Activated CD4-positive, alpha-beta T cell treated with anti-CD3 and anti-CD28 coated beads for 4 hours (primary cell): ENCODE measurements around the gene ZNF521.

Source experiments
- DNase-seq, 2 donors: peaks; one replicate each; pipeline ENCODE4 v3.0.0-alpha.2; 2020

The ZNF521 gene

DNA sequence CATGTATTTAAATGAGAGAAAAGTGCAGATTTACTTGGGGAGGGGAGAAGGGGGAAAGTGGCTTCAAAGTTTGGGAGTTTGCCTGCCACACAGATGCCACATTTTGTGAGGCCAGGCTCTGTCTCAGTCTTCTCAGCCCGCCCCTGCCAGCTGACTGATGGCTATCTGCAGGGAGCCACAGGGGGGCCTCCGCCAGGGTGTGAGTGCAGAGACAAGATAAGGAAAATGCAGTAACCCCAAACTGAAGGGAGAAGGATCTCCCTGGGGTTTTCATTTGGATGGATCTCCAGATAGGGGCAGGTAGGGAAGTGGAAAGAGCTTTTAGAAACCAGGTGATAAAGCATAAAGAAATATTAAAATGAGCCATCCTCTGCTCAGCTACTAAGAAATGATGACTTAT lies 128.8 kb downstream of the ZNF521 start:
- DNase-seq, result no peak

DNA sequence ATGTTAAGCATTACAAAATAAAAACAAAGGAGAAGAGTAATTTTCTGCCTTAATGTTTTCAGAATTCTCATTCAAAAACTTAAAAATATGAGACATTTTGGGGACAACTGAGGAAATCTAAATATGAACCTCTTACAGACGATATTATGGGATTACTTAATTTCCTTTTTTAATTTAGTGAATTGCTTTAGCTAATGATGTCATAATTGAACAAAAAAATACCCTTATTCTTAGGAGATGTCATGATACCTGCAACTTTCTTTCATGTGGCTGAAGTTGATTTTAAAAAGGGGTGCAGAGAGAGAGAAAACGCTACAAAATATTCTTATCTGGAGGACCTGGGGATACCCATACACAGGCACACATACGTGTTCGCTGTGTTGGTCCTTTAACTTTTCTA lies 129.3 kb downstream of the ZNF521 start:
- DNase-seq, result no peak

DNA sequence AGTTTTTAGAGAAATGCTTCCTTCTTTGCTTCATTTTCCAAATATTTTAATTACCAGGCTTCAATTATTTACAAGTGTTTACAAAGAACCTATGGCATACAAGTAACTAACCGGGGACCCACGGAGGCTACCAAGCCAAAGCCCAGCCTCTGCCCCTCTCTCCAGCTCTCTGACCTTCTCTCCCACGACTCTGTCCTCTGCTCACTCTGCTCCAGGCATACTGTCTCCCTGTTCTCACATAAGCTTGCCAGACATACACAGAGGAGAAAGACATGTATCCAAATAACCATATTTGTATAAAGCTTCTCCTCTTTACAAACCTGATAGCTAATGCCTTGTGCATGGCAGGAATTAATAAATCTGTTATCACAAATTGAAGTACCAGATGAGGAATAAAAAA lies 141.3 kb downstream of the ZNF521 start:
- DNase-seq, result no peak

DNA sequence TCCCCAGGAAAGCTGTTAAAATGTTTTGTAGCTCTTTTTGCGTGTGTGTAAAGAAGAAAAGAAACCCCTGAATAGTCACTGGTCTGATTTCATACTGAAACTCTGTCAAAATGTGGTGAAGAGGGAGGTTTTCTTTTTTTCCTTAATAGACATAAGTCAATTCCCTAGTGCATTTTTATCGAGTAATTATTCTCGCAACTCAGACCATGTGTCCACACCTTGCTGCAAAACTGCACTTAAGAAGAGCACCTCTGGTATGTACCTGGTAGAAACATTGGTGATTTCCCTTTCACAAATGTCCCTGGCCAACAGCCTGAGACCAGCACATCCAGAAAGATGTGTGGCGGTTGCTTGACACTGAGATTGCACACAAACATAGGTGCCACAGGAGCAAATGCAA lies 159.9 kb downstream of the ZNF521 start:
- no peak for DNase-seq

DNA sequence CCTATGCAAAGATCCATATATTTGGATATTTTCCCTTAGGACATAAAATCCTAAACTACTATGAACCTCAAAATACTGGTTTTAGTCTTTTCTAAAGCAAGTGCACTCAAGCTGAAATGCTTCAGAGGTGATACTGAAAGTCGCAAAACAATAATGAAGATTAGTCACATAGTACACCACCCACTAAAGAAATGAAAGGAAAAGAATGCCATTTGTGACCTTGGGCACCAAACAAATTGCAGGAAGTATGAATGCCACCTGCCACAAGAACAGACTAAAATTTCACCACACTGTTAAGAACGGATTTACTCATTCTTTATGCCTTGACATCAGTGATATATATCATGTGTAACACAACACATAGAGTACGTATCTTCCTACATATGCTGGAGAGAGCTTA lies 161.5 kb downstream of the ZNF521 start:
- no peak for DNase-seq

DNA sequence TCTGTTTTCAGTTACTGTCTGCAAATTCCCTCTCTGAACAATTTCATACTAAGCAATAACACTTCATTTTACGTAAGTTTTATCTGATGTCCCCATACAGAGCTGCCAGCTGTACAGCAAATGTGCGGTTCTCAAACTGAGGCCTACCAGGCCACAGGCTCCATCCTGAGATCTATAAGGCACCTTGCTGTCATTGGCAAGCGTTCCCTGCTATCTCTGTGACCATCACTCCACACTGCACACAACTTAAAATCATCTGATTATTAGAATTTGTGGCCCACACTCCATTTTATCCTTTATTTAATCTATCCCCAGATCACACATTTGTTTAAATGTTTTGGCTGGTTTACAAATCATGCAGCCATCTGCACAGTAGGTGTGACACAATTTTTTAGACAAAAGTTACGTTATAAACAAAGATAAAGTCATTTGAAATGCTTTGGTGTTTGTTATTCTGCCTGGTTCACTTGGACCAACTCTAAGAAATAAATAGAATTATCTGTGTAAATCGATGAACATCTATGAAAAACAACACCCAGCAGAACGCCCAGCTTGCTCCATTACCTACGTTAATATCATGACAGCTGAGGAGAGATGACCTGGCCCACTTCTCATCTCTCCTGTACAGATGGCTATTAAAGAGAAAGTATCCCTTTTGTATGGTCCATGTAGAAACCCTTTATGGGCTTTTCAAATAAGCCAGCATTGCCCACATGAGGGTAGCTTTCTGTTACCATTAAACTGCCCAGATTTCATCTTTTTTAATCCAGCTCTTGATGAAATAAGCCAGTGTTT lies 162.4 kb downstream of the ZNF521 start:
- no peak for DNase-seq

DNA sequence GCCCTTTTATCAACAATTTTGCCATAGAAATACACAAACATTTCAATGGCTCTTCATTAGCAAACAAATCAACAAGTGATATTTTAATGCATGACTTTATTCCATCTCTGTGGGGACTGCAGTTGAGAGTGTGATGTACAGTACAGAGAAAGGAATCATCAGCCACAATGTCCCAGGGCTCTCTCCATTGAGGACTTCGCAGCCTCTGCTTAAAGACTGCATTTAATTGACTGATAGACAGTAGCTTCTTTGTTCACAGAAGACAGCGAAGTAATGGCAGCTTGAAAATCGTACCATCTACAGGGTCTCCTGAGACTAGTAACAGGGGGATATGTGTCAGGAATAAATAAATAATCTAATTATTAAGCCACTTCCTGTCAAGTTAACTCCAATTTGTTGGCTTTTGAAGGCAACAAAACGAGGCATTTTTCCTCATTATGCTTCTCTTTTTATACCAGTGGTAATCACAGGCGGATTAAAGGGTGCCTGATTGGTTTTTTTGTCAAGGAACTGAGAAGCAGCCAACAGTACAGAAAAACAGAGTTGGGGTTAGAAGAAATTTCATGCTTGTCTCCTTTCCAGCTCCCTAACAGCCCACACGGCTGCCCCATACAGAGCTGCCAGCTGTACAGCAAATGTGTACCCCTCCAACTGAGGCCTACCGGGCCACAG lies 164.3 kb downstream of the ZNF521 start:
- DNase-seq, result no peak

DNA sequence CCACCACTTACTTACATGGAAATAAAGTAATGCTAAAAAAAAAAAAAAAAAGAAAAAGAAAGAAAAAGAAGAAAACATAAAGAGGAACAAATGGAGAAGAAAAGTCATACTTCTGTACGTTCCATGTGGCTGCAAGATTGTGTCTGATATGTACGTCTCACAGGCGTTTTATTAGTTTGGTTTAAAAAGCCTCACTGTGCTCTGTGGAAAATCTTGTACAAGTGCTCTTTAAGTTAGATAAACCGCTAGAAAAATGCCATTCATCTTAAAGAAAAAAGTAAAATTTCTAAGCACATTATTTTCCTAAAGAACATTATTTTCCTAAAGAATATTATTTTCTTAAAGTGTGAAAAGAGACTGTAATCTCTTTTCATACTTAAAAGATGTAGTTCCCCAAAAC lies 165.1 kb downstream of the ZNF521 start:
- DNase-seq, result no peak

DNA sequence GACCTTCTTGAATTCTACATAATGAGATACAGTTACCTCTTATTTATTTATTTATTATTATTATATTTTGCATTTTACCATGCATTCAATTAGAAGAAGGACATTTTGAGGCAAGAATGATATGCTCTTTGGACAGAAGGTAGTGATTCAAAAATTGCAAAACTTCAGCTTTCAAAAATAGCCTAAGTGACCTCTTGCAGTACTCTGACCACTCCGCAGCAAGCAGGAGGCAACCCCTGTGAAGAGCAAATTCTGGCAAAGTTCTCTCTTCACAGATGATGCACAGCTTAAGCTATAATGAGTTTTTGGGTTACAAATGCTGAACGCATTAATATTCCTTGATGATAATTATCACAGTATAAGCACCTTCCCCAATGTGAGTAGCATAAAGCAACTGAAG lies 170.0 kb downstream of the ZNF521 start:
- DNase-seq, result no peak

DNA sequence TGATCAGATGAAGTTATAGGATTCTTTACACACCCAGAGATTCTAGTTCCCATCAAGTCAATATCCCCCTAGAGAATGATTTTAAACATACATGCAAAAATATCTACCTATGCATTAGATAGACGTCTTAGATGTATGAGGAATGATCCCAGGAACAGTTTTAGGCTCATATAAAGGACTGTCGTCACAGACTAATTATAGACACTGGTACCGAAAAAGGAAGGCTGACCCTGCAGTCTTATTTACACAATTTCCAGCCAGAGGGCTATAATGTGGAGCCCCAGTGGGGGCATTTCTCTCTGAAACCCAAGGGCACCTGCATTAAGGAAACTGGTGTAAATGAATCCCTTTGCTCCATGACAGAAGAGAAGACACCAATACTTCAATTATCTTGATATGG lies 170.4 kb downstream of the ZNF521 start:
- no peak for DNase-seq

DNA sequence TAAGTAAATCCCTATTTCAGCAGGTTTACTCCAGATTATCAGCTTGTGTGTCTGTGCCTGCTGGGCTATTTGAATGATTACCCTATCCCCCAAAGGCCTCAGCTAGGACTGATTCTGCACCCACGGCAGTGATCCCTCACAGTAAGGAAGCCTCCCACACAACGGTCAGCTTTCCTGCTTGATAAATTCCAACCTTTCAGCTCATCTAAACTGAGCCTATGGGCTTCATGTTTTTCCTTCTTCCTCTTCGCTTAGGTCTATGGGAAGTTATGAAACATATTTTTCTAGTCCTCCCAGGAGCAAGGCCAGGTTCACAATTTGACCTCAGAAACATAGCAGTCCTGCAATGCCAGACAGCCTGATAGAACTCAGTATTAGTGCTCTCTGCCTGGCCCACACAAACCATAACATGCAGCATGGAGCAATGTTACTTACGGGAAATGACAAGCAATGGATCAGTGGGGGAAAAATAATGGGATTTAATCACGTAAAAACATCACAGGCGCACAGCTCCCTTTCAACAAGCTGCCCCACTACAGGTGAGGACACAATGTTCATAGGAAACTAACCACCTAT lies 170.9 kb downstream of the ZNF521 start:
- DNase-seq, result no peak

DNA sequence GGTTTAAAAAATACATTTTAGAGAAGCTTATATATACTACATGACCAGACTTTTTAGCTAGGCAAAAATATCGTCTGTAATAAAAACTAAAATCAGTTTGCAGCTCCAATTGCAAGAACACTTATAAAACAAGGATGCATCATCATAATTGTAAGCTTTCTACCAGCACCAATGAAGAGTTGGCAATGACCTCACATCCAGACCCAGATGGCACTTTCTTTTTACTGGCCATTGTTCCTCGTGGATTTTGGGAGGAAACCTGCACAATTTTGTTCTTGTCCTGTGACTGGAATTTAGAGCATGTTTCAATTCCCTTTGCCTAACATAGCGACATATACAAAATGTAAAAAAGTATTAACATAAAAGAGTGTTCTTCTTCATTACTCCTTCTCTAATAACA lies 174.3 kb downstream of the ZNF521 start:
- no peak for DNase-seq

DNA sequence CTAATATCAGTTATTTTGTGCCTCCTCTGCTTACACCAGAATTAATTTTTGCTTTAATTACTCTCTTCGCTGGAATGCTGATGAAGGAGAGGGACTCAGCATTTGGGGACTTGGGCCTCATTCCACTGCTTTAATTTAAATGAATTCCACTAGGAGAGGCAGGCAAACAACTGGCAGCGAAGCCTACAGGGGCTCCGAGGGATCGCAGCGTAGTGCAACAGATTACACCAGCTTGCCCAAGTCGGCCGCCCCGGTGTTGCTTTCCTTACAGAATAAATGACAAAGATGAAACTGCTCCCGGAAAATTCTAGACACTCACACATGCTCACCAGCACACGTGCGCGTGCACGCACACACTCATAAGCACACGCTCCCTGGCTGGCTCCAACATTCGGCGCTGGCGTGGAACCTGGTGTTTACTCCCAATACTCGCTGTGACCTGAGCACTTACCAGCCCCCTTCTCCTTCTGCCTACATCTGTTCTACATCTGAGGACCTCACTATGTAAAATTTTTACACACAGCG lies 175.4 kb downstream of the ZNF521 start:
- no peak for DNase-seq

DNA sequence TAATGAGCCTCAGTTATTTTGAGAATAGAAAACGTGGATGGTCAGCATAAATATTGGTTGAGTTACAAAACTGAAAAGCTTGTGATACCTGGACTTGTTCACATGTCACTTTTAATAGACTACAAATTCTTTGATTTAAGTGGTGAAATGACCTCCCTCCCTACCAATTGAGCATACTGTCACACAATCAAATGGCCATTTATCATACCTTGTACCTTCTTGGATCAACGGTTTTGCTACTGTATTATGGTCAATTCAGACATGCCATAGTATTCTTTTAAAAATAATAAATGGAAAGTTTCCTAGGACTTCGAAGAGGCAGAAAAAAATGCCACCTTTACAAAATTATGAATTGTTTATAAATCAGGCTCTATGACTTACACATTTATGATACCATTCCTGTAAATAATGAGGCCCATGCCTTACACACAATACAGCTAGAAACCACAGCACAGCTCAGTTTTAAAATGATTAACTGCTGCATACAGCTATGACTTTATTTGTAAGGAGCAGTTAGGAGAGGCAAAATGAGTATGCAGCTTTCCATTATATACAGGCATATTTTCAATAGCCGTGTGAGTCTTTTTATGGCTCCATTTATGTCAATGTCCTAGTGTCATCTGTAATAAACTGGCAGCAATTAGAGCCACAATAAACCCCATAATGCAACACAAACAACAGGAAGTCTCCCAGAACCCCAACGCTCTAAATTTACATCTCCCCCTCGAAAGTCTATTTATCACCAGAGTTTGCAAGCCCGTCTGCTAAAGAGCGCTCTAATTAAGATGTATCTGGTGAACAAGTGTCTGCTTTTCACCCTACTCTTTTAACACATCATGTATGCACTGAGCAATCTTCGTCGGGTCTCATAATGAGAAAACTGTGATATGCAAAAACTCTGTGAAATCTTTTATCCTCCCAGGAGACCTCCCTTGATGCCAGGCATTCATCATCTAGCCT lies 176.1 kb downstream of the ZNF521 start:
- DNase-seq, result no peak

DNA sequence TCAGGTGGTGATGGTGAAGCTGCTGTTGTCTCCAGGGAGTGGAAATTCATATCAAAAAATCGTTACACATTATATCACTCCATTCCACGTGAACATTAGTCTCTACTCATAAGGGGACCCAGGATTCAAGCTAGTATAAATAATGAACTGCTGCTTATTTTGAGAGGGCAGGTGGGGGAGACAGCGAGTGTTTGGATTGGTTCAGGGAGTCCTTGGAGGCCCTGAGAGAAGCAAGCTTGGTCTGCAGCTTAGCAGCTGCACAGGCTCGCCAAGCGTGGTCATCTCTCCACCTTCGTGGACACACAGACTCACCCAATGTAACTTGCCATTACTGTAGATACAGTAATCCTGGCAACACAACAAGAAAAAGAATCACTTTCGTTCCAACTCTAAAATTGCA lies 177.6 kb downstream of the ZNF521 start:
- DNase-seq, result no peak

DNA sequence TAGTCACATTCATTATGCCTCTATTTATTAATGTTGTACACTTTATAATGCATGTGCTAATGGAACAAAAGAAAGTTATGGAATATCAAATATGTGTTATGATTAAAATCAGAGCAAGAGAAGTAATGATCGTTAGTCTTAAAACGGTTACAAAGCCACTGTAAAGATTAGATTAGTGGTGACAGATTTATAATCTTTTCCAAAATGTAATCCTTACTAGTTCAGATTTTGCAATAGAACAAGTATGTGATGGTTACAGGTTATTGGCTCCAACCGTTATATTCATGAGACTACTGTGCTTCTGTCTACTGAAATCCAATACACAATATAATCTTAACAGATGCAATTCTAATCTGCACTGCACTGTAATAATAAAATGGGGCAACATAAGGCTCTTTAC lies 180.6 kb downstream of the ZNF521 start:
- DNase-seq, result no peak

DNA sequence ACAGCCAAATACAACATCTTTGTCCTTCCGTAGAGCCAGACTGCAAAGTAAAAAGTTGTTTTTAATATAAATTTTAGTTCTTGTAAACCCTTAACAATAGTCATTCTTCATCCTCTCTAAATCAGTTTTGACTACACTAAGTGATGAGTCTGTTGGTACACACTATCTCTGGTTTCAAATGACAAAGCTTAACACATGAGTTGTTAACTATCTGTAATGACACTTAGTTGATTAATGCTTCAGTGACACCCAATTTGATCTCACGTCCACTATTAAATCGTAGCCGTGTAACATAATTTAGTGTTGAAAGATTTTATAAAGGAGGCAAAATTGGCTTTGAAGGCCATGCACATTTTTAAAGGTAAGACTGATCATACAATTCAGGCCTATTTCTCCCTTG lies 181.6 kb downstream of the ZNF521 start:
- no peak for DNase-seq

DNA sequence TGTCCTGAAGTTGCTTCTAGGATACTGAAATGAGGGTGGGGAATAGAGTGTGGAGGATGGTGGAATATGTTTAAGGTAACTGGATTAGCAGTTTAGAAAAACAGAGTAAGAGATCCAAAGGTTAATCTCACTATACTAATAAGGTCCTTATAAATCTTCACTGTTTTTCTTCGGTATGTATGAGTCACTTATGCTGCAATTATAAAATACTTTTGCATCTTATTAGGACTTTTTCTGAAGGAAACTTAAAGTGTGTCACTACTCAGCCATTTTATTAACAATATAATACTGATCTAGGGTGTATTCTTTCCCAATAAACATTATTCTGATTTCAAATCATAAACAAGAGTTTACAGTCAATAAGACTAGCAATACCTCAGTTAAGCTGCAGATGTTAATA lies 182.3 kb downstream of the ZNF521 start:
- no peak for DNase-seq

DNA sequence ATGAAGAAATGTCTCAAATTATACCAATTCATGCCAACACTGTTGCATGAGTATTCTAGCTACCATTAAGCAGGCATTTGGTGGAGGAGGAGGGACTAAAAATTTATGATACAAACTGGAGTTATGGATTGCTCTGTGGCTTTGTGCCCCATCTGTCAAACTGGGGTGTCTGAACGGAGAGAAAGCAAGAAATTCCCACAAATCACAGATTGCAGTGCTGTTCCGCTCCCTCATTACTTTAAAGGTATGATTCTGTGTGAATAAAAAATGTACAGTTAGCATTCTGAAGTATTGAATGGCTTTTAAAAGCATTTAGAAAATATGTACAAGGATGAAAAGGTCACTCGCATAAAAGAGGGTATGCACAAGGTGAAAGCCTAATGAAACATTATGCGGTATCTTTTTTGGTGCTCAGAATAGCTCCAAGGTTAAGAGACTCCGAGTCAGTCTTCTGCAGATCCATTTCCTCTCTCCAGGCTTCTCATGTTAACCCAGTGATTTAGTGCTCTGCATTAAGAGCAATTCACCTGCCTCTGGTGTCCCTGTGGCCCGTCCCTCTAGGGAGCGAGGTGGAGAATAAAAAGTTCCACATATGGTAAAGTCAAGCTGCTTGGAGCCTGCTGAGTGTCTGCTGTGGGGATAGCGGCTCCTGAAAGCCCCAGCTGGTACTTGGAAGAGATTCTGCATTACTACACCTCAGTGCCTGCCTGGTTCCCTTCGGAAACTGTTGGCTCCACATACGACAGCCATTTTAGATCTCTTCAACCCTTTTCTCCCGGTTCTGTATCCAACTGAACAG lies 184.2 kb downstream of the ZNF521 start:
- no peak for DNase-seq

DNA sequence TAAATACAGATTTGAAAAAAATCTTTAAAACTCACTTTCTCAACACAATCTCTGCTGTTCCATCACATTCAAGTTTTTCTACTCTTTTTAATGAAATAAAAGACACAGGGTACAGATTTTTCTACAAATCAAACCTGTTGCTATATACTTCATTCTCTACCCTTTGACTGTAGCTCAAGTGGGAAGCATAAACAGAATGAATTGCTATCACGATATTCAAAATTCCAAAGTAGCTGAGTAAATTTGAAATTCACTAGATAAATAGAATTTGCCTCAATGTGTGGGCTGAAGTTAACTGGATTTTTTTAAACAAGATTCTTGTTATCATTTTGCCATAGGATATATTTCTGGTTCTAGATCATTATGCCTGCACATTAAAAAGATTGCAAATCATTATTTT lies 185.9 kb downstream of the ZNF521 start:
- no peak for DNase-seq

DNA sequence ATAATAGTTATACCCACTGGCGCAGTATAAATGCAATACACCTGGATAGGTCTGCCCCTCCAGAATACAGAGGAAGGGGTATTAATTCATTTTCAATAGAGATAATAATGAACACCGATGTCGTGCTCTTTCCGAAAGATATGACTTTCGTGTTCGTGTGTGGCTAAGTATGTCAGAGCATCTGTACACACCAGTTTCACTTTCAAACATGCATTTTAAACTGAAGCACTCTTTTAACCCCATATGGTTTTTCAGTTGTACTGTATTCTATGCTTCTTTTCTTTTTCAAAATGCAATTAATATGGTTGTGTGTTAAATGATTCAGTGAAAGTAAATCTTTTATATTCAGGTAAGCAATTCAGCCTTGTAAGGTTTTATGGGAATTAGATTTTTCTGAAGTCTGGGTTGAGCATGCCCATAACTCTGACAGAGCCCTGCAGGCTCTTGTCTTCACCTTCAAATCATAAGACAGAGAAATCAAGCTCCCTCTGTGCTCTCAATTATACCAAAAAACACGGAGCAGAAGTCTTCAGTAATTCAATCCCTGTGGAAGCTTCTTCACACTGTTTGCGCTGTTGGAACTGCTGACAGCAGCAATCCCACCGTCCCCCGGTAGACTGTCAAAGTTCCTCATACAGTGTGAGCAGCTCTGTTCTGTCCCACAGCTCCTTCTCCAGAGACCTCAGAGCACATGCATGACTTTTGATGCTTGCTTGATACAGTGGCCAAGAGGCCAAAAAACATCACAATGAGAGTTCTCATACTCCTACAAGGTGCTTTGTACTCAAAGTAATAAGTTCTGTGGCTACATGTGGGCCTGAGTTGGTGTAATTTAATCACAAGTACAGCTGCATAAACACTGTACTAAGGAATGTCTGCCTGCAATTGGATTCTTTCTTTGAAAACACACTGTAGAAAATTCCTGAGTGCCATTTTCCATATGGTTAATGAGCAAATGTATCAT lies 186.8 kb downstream of the ZNF521 start:
- no peak for DNase-seq
